Measurements from ENCODE around the gene PARP12. TPM values are rescaled to one million over a fixed set of nuclear protein-coding genes. Genes with fewer than 3 reads are reported as not detected.

The PARP12 gene
- total RNA-seq, 6 experiments from 2014 or later = 6.3 to 14.0 (median 11.8) TPM

GRCh38 chr7:139998572-139998971 lies 64.2 kb downstream of the PARP12 start:
- TF ChIP-seq, protein P1, sequence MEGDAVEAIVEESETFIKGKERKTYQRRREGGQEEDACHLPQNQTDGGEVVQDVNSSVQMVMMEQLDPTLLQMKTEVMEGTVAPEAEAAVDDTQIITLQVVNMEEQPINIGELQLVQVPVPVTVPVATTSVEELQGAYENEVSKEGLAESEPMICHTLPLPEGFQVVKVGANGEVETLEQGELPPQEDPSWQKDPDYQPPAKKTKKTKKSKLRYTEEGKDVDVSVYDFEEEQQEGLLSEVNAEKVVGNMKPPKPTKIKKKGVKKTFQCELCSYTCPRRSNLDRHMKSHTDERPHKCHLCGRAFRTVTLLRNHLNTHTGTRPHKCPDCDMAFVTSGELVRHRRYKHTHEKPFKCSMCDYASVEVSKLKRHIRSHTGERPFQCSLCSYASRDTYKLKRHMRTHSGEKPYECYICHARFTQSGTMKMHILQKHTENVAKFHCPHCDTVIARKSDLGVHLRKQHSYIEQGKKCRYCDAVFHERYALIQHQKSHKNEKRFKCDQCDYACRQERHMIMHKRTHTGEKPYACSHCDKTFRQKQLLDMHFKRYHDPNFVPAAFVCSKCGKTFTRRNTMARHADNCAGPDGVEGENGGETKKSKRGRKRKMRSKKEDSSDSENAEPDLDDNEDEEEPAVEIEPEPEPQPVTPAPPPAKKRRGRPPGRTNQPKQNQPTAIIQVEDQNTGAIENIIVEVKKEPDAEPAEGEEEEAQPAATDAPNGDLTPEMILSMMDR (IDR thresholded peaks at IDR 0.05) = no peak
- Mint-ChIP-seq H3K27me3 (ENCODE audit: insufficient read depth) (peaks cover 6% of the 10 kb centered on the region; the same call in 1 of the 2 replicates), H3K4me3 (no peak overlapping the region), H3K36me3 (ENCODE audit: low read depth) (no peaks in the 10 kb centered on the region), H3K9me3 (no peaks in the 10 kb centered on the region), H3K27ac (no peak overlapping the region), H3K4me1 (ENCODE audit: low read depth) (0 out of 2 replicates have a peak, but pooled peaks cover 10% of the 10 kb centered on the region)
- no peak for DNase-seq

DNA sequence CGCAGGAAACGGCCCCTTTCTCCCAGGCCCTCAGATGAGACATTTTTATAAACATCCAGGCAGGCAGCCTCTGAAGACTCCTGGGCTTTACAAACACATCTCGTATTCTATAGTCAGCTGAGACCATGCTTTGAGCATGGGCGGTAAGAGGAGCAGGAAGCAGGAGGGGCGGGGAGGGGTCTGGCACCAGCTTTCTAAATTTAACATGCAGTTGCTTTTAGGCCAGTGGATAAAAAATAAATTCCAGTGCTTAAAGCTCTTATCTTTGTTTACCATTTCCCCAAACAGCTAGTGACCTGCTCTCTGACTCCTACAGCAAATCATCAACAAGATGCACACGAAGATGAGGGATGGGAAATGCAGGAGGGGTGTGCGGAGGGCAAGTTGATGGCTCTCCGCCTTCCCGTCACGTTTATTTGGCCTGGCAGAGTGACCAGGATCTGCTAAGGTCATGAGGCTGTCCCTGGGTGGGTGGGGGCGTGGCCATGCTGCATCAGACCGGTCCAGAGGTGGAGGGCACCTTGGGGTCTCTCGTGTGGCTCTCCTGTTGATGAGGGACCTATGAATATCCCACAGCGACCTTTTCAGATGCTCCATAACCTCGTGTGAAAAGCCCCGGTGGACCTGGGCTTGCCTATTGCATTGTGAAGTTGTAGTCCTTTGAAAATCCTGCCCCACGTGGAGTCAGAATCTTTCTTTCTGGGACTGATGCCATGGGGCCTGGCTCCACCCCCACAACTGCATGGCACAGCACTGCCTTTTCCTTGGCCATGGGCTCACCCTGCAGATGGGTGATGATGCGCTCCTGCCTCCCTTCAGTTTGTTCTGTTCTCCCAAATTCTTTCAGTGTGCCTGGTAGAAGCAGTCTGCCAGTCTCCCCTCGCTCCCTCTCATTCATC lies 67.5 kb downstream of the PARP12 start:
- H3K27me3 Mint-ChIP-seq (ENCODE audit: insufficient read depth) = peaks cover 10% of the 10 kb centered on the region
- TF ChIP-seq, protein P1 (IDR thresholded peaks at IDR 0.05) = no peak
- peak; percentile 9 for DNase-seq

DNA sequence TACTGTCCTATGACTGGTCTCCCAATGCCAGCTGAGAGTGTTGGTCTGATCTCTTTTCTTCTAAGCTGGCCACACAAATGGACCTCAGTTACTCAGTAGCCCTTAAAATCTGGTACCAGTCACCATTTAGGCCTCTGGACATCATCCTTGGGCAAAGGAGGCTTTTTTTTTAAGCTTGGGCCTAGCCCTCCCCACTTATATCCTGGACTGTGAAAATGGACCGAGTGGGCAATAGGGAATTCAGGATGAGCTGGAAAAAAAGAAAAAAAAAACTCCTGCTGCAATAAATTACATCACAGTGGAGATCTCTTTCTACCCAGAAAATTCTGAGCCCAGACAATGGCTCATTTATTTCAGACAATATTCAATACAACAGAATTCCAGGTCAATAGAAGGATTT lies 68.4 kb downstream of the PARP12 start:
- no peak overlapping the region for H3K4me3 Mint-ChIP-seq
- H3K4me1 Mint-ChIP-seq (ENCODE audit: low read depth) = peaks cover 14% of the 10 kb centered on the region; the same call in 1 of the 2 replicates
- H3K27me3 Mint-ChIP-seq (ENCODE audit: insufficient read depth) = peaks cover 9% of the 10 kb centered on the region
- no peak for DNase-seq
- H3K9me3 Mint-ChIP-seq = no peaks in the 10 kb centered on the region
- no peak overlapping the region for H3K27ac Mint-ChIP-seq
- TF ChIP-seq, protein P1 (IDR thresholded peaks at IDR 0.05) = no peak
- H3K36me3 Mint-ChIP-seq (ENCODE audit: low read depth) = no peaks in the 10 kb centered on the region

More for the DNA sequence above, 67.5 kb downstream of the PARP12 start:
- no peak overlapping the region for H3K27ac Mint-ChIP-seq
- no peak overlapping the region for H3K4me3 Mint-ChIP-seq
- peaks cover 14% of the 10 kb centered on the region; the same call in 1 of the 2 replicates for H3K4me1 Mint-ChIP-seq (ENCODE audit: low read depth)
- no peaks in the 10 kb centered on the region for H3K9me3 Mint-ChIP-seq
- H3K36me3 Mint-ChIP-seq (ENCODE audit: low read depth) = no peaks in the 10 kb centered on the region

DNA sequence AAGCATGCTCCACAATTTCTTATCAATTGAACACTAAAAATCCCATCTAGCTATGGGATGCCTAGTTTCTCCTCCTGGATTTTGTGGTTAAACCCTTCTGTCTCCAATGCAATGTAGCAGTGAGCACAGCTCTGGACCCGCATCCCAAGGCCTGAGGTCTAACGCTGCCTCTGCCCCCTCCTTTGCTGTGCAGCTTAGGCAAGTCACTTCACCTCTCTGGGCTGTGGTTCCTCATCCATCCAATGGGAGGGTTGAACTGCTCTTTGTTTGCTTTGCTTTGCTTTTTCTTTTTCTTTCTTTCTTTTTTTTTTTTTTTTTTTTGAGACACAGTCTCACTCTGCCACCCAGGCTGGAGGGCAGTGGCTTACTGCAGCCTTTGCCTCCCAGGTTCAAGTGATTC lies 69.2 kb downstream of the PARP12 start:
- Mint-ChIP-seq H3K9me3 (no peaks in the 10 kb centered on the region), H3K4me3 (no peak overlapping the region), H3K36me3 (ENCODE audit: low read depth) (no peaks in the 10 kb centered on the region), H3K4me1 (ENCODE audit: low read depth) (peaks cover 14% of the 10 kb centered on the region; the same call in 1 of the 2 replicates), H3K27me3 (ENCODE audit: insufficient read depth) (peaks cover 13% of the 10 kb centered on the region), H3K27ac (no peak overlapping the region)
- TF ChIP-seq, protein P1 (IDR thresholded peaks at IDR 0.05) = no peak
- DNase-seq = no peak

- TF ChIP-seq, protein P1 (IDR thresholded peaks at IDR 0.05) = no peak
- Mint-ChIP-seq H3K4me3 (no peak overlapping the region), H3K36me3 (ENCODE audit: low read depth) (no peaks in the 10 kb centered on the region), H3K27me3 (ENCODE audit: insufficient read depth) (peaks cover 16% of the 10 kb centered on the region), H3K9me3 (no peaks in the 10 kb centered on the region), H3K4me1 (ENCODE audit: low read depth) (peaks cover 14% of the 10 kb centered on the region; the same call in 1 of the 2 replicates), H3K27ac (no peak overlapping the region)
- no peak for DNase-seq
Measured at GRCh38 chr7:139993169-139993568, 69.6 kb downstream of the PARP12 start.

Data from HFFc6 (cell line).